Measurements from ENCODE around the gene TDRD12.
"Not testable (repeated sequence)": the region's sequence is repeated elsewhere in the genome, so short reads cannot be mapped to it uniquely, and the experiment has no call there.

The TDRD12 gene

DNA sequence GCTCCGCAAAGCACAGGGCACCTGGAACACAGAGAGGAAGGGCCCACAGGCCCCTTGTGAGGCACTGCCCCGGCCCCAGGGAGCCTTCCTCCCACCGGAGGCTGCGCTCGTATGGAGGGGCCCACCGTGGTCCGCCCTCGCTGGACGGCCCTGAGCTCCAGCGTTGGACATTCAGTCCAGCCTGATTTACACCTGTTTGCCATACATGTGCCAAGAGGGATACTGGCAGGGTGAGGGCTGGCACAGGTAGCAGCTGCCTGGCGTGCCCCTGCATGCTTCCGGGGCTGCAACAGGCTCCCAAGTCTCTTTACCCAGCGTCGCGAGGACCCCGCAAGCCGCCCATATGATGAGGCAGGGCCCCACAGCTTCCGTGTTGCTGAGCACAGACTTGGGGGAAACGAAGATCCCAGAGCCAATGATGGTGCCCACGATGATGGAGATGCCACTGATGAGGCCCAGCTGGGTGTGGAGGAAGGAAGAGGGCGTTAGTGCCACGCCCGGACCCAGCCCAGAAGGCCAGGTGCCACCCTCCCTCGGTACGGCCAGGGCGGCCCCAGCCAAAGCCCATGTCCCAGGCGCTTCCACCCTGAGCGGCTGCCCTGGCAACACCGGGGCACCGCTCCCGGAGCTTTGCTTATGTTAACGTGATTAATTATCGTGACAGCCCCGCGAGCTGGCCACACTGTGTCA is 144.9 kb downstream of the TDRD12 start:
- DNase-seq (ENCODE audit: low read depth in 1 of 2, low spot score in 1 of 2) = no peak
- no peak for TF ChIP-seq JUND (IDR thresholded peaks at IDR 0.05; ENCODE audit: low read depth)
- in situ Hi-C loops (cut with HindIII; ENCODE audit: low pct_unique_long_range_greater_than_20kb, low sequenced_read_pairs) = no loop called here

DNA sequence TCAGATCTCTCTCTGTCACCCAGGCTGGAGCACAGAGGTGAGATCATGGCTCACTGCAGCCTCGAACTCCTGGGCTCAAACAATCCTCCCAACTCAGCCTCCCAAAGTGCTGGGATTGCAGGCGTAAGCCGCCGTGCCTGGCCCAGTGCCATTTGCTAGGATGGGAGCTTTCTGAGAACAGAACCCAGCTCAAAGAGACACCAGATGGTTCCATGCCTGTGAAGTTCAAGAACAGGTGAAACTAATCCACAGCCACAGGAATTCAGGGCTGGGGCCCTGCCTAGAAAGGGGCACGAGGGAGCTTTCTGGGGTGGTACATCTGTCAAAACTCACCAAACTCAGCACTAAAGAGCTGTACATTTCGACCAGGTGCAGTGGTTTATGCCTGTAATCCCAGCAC is 145.8 kb downstream of the TDRD12 start:
- no peak for TF ChIP-seq JUND (IDR thresholded peaks at IDR 0.05; ENCODE audit: low read depth)
- in situ Hi-C loops (cut with HindIII; ENCODE audit: low pct_unique_long_range_greater_than_20kb, low sequenced_read_pairs) = no loop called here
- DNase-seq (ENCODE audit: low read depth in 1 of 2, low spot score in 1 of 2) = no peak

DNA sequence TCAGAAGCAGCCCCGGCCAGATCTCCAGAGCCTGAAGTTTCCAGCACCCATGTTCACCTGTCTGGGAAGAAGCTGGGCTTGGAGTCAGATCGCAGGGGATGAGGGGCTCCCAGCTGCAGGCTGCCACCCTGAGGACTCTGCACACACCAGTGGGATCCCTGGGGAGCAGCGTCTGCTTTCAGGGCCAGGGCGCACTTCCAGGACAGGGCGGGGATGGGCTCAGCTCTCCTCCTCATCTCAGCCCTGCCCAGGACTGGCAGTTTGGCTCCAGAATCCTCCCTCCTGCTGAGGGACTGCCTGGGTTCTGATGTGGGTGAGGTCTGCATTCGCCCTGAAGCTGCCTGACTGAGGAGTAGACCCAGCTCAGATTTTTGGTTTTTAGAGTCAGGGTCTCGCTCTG is 146.5 kb downstream of the TDRD12 start:
- in situ Hi-C loops (cut with HindIII; ENCODE audit: low pct_unique_long_range_greater_than_20kb, low sequenced_read_pairs) = no loop called here
- TF ChIP-seq JUND (IDR thresholded peaks at IDR 0.05; ENCODE audit: low read depth) = no peak
- no peak for DNase-seq (ENCODE audit: low read depth in 1 of 2, low spot score in 1 of 2)

DNA sequence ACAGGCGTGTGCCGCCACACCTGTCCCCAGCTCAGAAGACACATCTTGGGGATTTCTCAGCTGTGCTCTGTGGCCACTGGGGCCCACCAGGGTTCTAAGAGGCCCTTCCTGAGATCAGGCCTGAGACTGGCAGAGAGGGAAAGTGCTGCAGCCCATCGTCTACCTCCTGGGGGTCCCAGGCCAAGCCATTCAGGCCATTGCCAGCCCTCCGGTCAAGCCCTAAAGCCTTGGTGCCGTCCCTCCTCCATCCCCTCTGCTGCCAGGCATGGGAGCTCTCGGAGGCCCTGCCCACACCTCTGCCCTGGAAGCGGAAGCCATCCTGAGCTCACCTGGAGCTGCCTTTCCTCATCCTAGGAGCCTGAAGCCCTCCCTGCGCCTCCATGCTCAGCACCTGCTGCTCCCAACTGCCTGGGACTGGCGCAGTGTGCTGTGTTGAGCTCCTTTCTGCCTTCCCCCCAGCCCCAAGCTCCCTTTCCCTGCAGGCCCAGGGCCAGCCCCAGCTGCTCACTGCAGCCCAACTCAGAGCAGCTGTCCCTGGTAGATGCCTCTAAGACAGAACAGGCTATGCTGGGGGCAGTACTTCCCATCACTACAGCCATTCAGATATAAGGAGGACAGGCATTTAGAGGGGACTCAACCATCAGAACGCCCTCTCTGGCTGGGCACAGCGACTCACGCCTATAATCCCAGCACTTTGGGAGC is 147.1 kb downstream of the TDRD12 start:
- TF ChIP-seq JUND (IDR thresholded peaks at IDR 0.05; ENCODE audit: low read depth) = no peak
- in situ Hi-C loops (cut with HindIII; ENCODE audit: low pct_unique_long_range_greater_than_20kb, low sequenced_read_pairs) = no loop called here
- DNase-seq (ENCODE audit: low read depth in 1 of 2, low spot score in 1 of 2) = no peak

DNA sequence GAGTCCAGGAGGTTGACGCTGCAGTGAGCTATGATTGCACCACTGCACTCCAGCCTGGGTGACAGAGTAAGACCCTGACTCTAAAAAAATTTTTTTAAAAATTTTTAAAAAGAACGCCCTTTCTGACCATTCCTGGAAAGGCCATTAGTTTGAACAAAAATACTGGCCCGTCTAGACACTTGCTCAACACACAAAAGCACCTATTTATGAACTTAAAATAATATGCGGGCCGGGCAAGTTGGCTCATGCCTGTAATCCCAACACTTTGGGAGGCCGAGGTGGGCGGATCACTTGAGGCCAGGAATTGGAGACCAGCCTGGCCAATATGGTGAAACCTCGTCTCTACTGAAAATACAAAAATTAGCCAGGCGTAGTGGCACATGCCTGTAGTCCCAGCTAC is 147.9 kb downstream of the TDRD12 start:
- DNase-seq (ENCODE audit: low read depth in 1 of 2, low spot score in 1 of 2); in situ Hi-C loops (cut with HindIII; ENCODE audit: low pct_unique_long_range_greater_than_20kb, low sequenced_read_pairs): not testable (repeated sequence)

DNA sequence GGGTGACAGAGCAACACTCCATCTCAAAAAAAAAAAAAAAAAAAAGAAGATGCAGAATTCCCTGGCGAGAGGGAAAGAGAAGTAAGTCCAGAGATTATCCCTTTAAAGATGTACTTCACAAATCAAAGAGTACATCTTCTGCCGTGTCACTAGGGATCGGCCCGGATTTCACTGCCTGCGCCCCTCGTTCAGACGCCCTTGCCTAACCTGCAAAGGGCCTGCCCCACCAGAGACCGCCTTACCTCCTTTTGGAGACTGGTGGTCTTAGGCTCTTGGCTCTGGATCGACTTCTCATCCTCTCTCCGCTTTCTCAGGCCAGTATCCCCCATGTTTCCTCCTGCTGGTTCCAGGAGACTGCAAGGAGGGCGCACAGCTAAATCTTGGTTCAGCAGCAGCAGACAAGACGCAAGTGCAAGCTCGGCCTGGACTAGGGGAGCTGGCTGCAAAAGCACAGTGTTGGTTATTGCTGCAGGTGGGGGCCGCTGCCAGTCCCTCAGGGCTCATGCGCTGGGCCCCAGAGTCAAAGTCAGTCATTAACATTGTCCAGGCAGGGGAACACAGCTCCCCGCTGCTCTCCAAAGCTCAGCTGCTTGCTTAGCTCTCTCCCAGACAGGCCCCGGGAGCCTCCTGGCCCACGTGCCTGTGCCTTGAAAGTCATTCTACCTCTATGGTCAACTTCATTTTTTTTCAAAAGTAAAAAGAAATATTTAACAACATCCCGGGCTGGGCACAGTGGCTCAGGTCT is 148.8 kb downstream of the TDRD12 start:
- in situ Hi-C loops (cut with HindIII; ENCODE audit: low pct_unique_long_range_greater_than_20kb, low sequenced_read_pairs) = no loop called here
- TF ChIP-seq JUND (IDR thresholded peaks at IDR 0.05; ENCODE audit: low read depth) = no peak
- DNase-seq (ENCODE audit: low read depth in 1 of 2, low spot score in 1 of 2) = no peak

DNA sequence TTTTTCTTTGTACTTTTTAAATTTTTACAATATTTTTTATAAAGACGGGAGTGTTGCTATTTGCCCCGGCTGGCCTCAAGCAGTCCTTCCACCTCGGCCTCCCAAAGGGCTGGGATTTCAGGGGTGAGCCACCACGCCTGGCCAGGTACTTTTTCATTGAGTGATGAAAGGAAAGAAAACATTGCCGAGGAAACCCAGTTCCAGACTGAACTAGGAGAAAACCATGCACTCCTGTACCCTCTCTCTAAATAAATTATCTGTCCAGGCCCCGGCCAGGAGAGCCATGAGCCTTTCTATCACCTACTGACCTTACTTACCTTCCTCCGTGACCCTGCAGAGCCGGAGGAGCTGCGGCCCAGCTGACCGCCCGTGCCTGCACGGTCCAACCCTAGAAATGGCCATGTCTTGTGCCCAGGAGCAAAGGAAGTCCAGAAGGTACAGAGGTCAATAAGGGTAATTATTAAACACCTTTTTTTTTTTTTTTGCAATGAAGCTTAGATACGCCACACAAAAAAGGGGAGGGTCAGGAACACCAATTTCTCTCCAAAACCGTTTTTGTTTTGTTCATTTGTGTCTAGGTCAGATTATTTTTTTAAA is 149.9 kb downstream of the TDRD12 start, which contains the start of gene SLC7A9:
SLC7A9 (minus strand) TSS at position 399 of the 597 bp plus-strand sequence. CDS start 1,233 bp downstream, outside the sequence.
- no peak for DNase-seq (ENCODE audit: low read depth in 1 of 2, low spot score in 1 of 2)
- in situ Hi-C loops (cut with HindIII; ENCODE audit: low pct_unique_long_range_greater_than_20kb, low sequenced_read_pairs) = no loop called here
- TF ChIP-seq JUND (IDR thresholded peaks at IDR 0.05; ENCODE audit: low read depth) = no peak

DNA sequence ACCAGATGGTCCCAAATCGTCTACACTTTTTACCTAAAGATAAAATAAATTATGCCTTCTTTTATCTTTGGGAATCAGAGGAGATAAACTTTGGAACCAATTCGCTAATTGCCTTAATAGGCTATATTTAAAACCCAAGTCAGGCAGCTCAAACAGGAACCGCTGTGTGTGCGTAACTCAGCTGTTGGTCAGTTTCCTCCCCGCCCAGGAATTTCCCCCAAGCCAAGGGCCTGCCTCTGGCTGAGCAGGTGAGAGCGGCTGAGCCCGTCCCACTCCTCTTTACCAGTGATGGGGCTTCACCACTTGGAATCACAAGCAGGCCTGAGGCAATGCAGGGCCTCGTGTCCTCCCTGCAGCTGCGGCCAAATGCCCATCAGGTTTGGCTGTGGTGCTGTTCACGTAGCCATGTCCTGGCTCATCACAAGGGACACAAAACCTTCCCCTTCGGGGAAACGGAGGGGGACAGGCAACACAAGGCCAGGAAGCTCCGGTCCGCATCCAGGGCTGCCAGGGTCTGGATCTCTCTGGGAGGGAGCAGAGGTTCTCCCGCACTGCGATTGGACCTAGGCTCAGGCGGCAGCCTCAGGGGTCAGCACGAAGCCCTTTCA is 150.5 kb downstream of the TDRD12 start:
- no peak for TF ChIP-seq JUND (IDR thresholded peaks at IDR 0.05; ENCODE audit: low read depth)
- in situ Hi-C loops (cut with HindIII; ENCODE audit: low pct_unique_long_range_greater_than_20kb, low sequenced_read_pairs) = no loop called here
- DNase-seq (ENCODE audit: low read depth in 1 of 2, low spot score in 1 of 2) = no peak

DNA sequence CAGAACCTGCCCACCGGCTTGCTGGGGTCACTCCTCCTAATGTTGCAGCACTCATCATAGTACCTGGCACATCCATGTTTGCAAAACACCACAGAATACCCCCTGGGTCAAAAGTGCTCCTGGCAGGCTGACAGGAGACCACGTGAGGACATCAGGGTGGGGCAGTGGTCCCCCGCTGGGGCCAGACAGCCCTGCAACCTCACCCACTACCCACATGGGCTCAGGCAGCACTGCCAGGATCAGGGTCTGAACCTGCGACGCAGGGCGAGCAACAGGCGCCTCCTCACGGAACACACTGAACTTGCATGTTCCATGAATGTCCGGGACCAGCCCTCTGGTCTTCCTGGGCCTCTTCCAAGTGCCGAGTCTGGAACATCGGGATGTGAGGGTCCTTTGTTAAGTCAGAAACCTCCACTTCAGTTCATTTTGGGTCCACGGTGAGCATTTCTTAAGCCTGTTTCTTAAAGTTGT is 151.4 kb downstream of the TDRD12 start:
- no peak for TF ChIP-seq JUND (IDR thresholded peaks at IDR 0.05; ENCODE audit: low read depth)
- DNase-seq (ENCODE audit: low read depth in 1 of 2, low spot score in 1 of 2) = no peak
- in situ Hi-C loops (cut with HindIII; ENCODE audit: low pct_unique_long_range_greater_than_20kb, low sequenced_read_pairs) = no loop called here

DNA sequence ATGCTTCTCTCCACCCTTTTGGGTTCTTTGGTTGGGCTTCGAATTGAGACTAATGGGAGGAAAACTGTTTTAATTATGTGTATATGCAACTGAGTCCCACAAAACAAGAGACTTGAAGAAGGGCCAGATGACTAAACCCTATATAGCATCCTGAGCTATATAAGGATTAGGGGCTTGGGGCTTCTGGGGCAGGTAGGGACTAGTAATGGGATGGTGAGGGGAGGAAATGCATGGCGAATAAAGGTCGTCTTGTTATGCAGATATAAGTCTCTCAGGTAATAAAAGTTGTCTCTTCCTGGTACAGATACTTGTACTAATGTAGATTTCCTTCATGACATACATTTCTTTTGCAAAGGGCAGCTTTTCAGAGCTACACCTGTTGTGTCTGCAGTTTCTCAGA is 152.8 kb downstream of the TDRD12 start:
- in situ Hi-C loops (cut with HindIII; ENCODE audit: low pct_unique_long_range_greater_than_20kb, low sequenced_read_pairs) = no loop called here
- TF ChIP-seq JUND (IDR thresholded peaks at IDR 0.05; ENCODE audit: low read depth) = no peak
- DNase-seq (ENCODE audit: low read depth in 1 of 2, low spot score in 1 of 2) = no peak

DNA sequence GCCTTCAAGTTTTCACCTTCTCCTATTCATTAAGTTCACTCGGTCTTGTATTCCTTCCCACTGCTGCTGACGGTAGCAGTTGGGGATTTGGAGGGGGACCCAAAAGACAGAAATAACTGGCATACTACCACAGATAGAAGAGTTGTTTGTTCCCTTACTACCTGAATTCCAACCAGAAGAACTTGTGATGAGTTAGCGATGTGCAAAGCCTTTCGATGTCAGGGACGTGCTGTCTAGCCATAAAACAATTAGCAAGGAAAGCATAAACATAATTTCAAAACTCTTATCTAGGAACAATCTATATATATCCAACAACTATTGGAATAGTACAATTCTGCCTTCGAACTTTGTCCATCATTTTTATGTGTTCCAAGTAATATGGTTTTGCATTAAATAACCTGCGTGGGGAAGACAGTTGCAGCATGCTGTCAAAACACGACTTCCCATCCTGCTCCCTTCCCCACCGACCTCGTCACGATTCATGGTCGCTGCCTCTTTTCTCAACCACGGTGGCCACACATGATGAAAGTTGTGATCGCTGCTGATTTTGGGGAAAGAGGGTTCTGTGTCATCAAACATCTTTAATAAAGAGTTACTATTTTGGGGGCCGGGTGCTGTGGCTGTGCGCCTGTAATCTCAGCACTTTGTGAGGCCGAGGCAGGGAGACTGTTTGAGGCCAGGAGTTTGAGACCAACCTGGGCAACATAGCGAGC is 153.8 kb downstream of the TDRD12 start:
- no peak for TF ChIP-seq JUND (IDR thresholded peaks at IDR 0.05; ENCODE audit: low read depth)
- DNase-seq (ENCODE audit: low read depth in 1 of 2, low spot score in 1 of 2) = no peak
- in situ Hi-C loops (cut with HindIII; ENCODE audit: low pct_unique_long_range_greater_than_20kb, low sequenced_read_pairs) = no loop called here

DNA sequence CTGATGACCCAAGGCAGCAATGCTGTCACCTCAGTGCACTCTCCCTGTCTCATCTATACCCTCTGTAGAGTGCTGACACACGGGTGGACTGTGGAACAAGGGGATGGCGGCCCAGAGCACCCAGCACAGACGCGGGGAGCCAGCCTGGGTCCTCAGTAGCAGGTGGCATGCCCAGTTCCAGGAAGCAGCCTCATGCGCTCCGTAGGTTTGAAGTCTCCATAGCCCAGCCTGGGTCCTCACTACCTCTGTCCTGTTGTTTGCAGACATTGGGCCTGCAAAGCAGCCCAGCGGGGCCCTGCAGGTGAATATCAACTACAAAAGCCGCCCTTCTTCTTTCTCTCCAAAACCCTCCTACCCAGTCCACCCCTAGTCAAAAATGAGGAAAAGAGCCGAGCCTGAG is 155.0 kb downstream of the TDRD12 start:
- in situ Hi-C loops (cut with HindIII; ENCODE audit: low pct_unique_long_range_greater_than_20kb, low sequenced_read_pairs) = no loop called here
- TF ChIP-seq JUND (IDR thresholded peaks at IDR 0.05; ENCODE audit: low read depth) = no peak

More for the DNA sequence above, 155.0 kb downstream of the TDRD12 start:
- DNase-seq (ENCODE audit: low read depth in 1 of 2, low spot score in 1 of 2) = no peak

All from T47D (cell line).